ENCODE measurements around the gene GUCY2D. TPM values are rescaled to one million over a fixed set of nuclear protein-coding genes. Genes with fewer than 3 reads are reported as not detected.
A peak's percentile ranks its signal among the peaks of the same experiment; 100 is the strongest.

The GUCY2D gene
- total RNA-seq, 1 donor from 2014 or later = not detected

DNA sequence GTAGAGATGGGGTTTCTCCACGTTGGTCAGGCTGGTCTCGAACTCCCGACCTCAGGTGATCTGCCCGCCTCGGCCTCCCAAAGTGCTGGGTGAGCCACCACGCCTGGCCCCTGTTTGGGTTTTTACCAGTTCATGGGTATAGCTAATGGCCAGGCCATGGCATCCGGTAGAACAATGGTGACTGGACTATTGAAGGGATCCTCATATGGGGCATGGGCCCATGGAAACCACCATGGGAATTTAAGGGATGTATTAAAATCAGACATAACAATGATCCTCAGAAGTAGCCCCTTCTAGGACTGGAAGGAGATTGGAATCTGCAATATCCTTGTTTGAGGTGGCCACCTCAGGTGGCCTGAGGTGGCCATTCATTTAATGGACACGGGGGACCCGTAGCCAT is 17.5 kb upstream of the GUCY2D start:
- Histone ChIP-seq H3K4me3 (no peak overlapping the region), H3K27me3 (no peaks in the 10 kb centered on the region), H3K4me1 (peaks cover 5% of the 10 kb centered on the region), H3K27ac (no peak overlapping the region), H3K9me3 (no peaks in the 10 kb centered on the region), H3K36me3 (no peaks in the 10 kb centered on the region)
- TF ChIP-seq POLR2AphosphoS5 (IDR thresholded peaks at IDR 0.05; ENCODE audit: insufficient read depth in 1 of 2, low read depth in 1 of 2) = no peak
- TF ChIP-seq, protein P1, sequence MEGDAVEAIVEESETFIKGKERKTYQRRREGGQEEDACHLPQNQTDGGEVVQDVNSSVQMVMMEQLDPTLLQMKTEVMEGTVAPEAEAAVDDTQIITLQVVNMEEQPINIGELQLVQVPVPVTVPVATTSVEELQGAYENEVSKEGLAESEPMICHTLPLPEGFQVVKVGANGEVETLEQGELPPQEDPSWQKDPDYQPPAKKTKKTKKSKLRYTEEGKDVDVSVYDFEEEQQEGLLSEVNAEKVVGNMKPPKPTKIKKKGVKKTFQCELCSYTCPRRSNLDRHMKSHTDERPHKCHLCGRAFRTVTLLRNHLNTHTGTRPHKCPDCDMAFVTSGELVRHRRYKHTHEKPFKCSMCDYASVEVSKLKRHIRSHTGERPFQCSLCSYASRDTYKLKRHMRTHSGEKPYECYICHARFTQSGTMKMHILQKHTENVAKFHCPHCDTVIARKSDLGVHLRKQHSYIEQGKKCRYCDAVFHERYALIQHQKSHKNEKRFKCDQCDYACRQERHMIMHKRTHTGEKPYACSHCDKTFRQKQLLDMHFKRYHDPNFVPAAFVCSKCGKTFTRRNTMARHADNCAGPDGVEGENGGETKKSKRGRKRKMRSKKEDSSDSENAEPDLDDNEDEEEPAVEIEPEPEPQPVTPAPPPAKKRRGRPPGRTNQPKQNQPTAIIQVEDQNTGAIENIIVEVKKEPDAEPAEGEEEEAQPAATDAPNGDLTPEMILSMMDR (IDR thresholded peaks at IDR 0.05) = no peak
- no peak for TF ChIP-seq POLR2A (IDR thresholded peaks at IDR 0.05)
- DNase-seq (ENCODE audit: extremely low spot score in 2 of 2) = no peak
- intact Hi-C loops (cut with DNase I) = loop anchor here (5.0 kb wide), 2 partner anchors 123 to 163 kb away; no protein-coding TSS in a partner anchor

DNA sequence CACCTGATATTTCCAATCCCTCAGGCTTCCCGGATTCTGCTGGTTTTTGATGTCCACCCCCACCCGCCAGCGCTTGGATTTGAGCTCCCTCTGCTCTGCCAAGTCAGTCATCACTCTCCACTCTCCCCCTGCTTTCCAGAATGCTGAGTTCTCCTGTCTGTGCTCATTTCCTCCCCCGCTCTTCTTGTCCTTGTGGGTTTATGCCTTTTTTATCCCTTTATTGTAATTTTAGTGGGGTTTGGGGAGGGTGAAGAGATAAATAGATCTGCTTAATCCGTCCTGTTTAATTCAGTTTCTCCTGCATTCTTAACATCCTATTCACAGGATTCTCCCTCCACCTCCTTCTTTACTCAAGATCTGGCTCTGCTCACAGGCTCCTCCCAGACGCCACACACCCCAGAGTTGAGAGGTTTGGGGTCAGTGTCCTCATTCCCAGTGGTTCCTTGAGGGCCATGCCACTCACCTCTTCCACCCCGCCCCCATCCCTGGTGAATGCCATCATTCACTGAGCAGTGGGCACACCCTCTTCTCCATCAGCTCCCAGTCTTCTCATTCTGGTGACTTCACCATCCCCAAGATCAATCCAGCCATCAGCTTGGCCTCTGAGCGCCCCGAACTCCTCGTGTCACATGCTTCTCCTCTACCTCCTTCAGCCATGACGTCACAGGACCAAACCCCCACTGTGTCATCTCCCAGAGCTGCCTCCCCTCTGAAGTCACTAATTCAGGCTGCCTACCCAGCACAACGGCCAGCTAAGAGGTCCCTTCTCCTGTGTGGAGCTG is 15.1 kb upstream of the GUCY2D start:
- Histone ChIP-seq H3K27ac (no peak overlapping the region), H3K4me3 (no peak overlapping the region), H3K36me3 (no peaks in the 10 kb centered on the region), H3K4me1 (peaks cover 10% of the 10 kb centered on the region), H3K9me3 (no peaks in the 10 kb centered on the region), H3K27me3 (no peaks in the 10 kb centered on the region)
- TF ChIP-seq POLR2A (IDR thresholded peaks at IDR 0.05) (no peak), POLR2AphosphoS5 (IDR thresholded peaks at IDR 0.05; ENCODE audit: insufficient read depth in 1 of 2, low read depth in 1 of 2) (no peak)
- TF ChIP-seq, protein P1 (IDR thresholded peaks at IDR 0.05) = no peak
- intact Hi-C loops (cut with DNase I) = loop anchor here (5.0 kb wide), 2 partner anchors 125 to 165 kb away; no protein-coding TSS in a partner anchor
- DNase-seq (ENCODE audit: extremely low spot score in 2 of 2) = no peak

DNA sequence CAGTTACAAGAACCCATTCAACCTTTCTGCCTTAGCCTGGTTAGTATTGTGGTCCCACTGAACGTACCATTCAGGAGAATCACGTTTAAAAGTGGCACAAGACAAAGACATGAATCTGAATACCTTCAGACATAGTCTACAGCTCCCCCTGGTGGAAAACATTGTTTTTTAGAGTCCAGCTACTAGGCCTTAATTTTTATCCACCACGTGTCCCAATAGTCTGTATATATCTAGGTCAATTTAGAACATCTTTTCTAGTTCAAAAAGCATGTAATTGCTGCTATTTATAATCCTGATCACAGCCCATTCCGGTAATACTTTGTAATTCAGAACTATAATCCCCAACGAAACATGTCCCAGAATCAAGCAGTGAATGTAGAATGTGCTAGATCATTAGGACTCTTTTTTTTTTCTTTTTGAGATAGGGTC is 13.7 kb upstream of the GUCY2D start:
- Histone ChIP-seq H3K27ac (no peak overlapping the region), H3K36me3 (no peaks in the 10 kb centered on the region), H3K9me3 (no peaks in the 10 kb centered on the region), H3K4me3 (no peak overlapping the region), H3K27me3 (no peaks in the 10 kb centered on the region), H3K4me1 (peaks cover 10% of the 10 kb centered on the region)
- intact Hi-C loops (cut with DNase I) = loop anchor here (5.0 kb wide), 2 partner anchors 126 to 166 kb away; no protein-coding TSS in a partner anchor
- no peak for TF ChIP-seq POLR2A (IDR thresholded peaks at IDR 0.05)
- TF ChIP-seq POLR2AphosphoS5 (IDR thresholded peaks at IDR 0.05; ENCODE audit: insufficient read depth in 1 of 2, low read depth in 1 of 2) = peak in 1 of 2 donors; percentile 67
- TF ChIP-seq, protein P1 (IDR thresholded peaks at IDR 0.05) = peak; percentile 62 to 89 (median 75)
- DNase-seq (ENCODE audit: extremely low spot score in 2 of 2) = no peak

DNA sequence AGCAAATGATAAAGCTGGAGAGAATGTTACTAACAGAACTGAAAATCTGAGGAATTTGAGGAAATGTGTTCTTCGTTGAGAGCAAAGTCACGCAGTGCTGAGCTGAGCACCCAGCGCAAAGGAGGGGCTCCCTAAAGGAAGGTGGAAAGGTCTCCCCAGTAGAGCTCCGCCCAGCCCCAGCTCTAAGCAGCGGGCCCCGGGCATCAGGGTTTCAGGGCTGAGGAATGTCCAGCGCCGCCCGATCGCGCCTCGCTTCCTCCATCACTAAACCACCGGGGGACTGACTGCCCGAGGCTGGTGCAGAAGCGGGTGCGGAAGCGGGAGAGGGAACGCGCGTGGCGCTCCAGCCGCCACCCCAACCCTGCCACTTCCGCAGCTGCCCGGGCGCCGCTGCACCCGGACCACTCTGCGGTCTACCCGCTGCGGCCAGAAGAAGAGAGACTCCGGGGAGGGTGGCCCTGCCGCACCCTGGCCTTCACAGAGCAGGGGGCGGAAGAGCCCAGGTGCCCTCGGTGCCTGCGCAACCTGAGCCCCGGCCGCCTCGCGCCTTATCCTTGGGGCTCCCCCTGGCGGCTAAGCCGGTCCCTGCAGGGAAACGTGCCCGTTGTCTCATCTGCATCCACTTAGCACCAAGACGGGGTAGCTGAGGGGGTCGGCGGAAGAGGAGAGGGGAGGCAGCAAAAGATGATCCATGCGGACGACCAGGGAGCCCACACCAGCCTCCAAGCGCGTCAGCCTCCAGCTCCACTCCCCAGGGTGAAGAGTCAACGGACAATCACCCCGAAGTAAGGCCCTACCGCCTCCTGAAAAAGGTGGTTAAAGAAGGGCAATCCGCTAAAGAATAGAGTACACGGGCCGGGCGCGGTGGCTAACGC is 12.4 kb upstream of the GUCY2D start:
- Histone ChIP-seq H3K4me3 (peak overlapping the region; percentile 54 to 56), H3K36me3 (no peaks in the 10 kb centered on the region), H3K27me3 (no peaks in the 10 kb centered on the region), H3K9me3 (no peaks in the 10 kb centered on the region), H3K4me1 (peaks cover 10% of the 10 kb centered on the region), H3K27ac (peak overlapping the region; percentile 60)
- intact Hi-C loops (cut with DNase I) = loop anchor here (5.0 kb wide), 2 partner anchors 128 to 168 kb away; no protein-coding TSS in a partner anchor
- TF ChIP-seq POLR2AphosphoS5 (IDR thresholded peaks at IDR 0.05; ENCODE audit: insufficient read depth in 1 of 2, low read depth in 1 of 2) (peak in 1 of 2 donors; percentile 62), POLR2A (IDR thresholded peaks at IDR 0.05) (no peak)
- TF ChIP-seq, protein P1 (IDR thresholded peaks at IDR 0.05) = peak; percentile 90 to 98 (median 93)
- no peak for DNase-seq (ENCODE audit: extremely low spot score in 2 of 2)
